Measurements from ENCODE around the gene RAP1GDS1.
A peak's percentile ranks its signal among the peaks of the same experiment; 100 is the strongest.

The RAP1GDS1 gene

DNA sequence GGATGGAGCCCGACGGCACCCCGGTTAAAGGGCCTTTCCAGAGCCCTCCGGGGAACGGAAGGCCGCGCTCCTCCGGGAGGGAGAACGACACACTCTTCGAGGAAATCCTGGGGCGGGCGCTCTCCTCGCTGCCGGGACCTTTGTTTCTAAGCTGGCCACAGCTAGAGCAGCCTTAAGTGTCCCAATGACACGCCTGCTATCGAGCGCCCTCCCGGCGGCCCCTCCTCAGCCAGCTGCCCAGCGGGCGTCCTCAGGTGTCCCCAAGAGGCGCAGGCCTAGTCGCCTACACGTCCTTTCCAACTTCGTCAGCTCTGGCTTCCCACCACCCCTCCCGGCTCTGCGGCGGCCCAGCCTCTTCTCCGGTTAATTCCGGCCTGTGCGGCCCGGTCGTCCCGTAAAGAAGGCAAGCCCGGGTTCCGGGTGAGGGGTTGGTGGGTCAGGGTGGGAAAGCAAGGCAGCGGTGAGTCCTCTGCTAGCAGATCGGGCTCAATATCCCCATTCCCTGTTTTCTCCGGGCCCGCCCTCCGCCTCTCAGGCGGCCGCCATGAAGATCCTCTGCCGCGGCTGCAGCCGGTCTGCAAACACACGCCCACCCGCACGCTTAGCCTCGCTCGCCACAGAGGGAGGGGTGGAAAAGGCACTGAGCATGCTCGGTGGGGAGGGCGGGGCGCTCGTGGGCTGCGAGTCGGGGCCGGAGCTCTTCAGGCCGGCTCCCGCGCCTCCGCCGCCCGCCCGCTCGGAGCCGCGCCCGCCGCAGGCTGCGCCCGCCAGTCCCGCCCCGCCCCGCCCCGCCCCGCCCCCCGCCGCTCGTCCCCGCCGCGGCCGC lies at the start of gene RAP1GDS1:
RAP1GDS1 (plus strand) TSS at position 806 of the 826 bp plus-strand sequence. CDS start 182 bp downstream, outside the sequence.
- Histone ChIP-seq H3K36me3 (ENCODE audit: insufficient read depth, low read length) (no peaks in the 10 kb centered on the region), H3K9ac (ENCODE audit: low read depth, low read length) (peak within 1 kb of the TSS; percentile 94), H3K9me3 (ENCODE audit: control insufficient read depth, insufficient read depth, low read length) (no peaks in the 10 kb centered on the region), H3K4me1 (ENCODE audit: insufficient read depth, low read length) (peaks cover 6% of the 10 kb centered on the region; the same call in 1 of the 2 replicates)

DNA sequence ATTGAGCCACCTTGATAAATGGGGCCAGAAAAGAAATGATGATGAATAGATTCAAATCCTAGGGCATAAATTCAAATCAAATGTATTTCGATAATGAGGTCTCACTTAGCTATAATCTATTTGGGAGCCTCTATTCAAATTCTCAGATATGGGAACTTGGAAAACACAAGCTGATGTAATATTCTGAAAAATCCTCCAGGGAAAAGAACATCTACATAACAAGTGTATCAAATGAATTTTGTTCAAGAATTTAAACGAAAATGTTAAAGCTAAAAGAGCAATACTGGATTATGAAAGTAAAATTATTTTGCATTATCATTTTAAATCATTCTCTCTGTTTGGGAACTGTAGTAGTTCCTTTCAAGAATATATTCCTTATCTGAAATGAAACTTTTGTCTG lies 38.9 kb upstream of the RAP1GDS1 start:
- no peaks in the 10 kb centered on the region for H3K36me3 ChIP-seq (ENCODE audit: insufficient read depth, low read length)
- H3K9me3 ChIP-seq (ENCODE audit: control insufficient read depth, insufficient read depth, low read length), result no peaks in the 10 kb centered on the region
- no peaks in the 10 kb centered on the region for H3K4me1 ChIP-seq (ENCODE audit: insufficient read depth, low read length)
- H3K9ac ChIP-seq (ENCODE audit: low read depth, low read length), result no peak overlapping the region

DNA sequence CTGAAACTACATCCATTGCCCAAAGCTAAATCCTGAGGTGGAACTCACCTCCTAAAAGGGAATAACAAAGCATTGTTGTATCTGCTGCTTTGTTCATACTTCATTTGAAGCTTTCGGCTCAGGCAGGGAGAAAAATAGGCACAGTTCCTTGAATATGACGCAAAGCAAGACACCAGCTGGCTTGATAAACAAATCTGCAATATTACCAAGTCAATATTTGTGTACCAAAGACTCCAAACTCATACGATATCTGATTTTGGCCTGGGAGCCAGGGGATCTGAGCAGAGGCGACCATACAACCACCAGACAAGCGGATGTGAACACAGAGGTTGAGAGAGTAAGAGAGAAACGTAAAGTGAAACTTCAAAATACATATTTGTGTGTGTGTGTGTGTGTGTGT lies 34.8 kb upstream of the RAP1GDS1 start:
- Histone ChIP-seq H3K9me3 (ENCODE audit: control insufficient read depth, insufficient read depth, low read length) (no peaks in the 10 kb centered on the region), H3K9ac (ENCODE audit: low read depth, low read length) (no peak overlapping the region), H3K36me3 (ENCODE audit: insufficient read depth, low read length) (no peaks in the 10 kb centered on the region), H3K4me1 (ENCODE audit: insufficient read depth, low read length) (no peaks in the 10 kb centered on the region)

DNA sequence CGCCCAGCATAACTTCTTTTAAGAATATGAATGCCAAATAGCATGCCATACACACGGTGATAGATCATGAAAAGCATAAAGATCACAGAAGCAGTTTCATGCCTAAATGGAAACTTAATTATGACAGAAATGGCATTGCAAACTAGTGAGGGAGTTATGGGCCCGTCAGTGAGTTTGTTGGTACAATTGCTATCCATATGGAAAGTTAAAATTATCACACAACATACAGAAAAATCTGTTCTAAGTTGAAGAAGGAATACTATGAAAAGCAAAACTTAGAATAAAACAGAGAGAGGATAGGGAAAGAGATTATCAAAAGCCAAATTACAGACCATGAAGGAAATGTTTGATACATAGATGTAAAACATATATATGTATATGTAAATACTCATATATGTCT lies 30.2 kb upstream of the RAP1GDS1 start:
- H3K4me1 ChIP-seq (ENCODE audit: insufficient read depth, low read length), result no peaks in the 10 kb centered on the region
- no peaks in the 10 kb centered on the region for H3K9me3 ChIP-seq (ENCODE audit: control insufficient read depth, insufficient read depth, low read length)
- H3K36me3 ChIP-seq (ENCODE audit: insufficient read depth, low read length), result no peaks in the 10 kb centered on the region
- H3K9ac ChIP-seq (ENCODE audit: low read depth, low read length), result no peak overlapping the region

DNA sequence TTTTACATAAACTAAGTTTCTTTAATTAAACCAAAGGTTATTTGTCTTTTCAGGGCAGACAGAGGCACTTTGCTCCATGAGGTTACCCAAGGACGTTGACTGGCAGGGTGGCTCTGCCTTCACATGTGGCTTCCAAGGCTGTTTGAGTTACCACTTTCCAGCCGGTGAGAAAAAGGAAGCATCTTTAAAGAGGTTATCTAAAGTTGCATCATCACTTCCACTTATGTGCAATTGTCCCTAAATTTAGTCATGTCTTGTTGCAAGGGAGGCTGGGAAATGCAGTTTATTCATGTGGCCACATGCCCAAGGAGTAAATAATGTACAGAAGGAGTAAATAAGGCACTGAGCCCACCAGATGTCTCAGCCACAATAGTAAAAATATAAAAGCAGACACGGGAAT lies 29.0 kb upstream of the RAP1GDS1 start:
- no peaks in the 10 kb centered on the region for H3K4me1 ChIP-seq (ENCODE audit: insufficient read depth, low read length)
- H3K9ac ChIP-seq (ENCODE audit: low read depth, low read length), result no peak overlapping the region
- H3K36me3 ChIP-seq (ENCODE audit: insufficient read depth, low read length), result no peaks in the 10 kb centered on the region
- no peaks in the 10 kb centered on the region for H3K9me3 ChIP-seq (ENCODE audit: control insufficient read depth, insufficient read depth, low read length)

GRCh38 chr4:98237204-98237603 lies 24.0 kb upstream of the RAP1GDS1 start:
- Histone ChIP-seq H3K9me3 (ENCODE audit: control insufficient read depth, insufficient read depth, low read length) (no peaks in the 10 kb centered on the region), H3K9ac (ENCODE audit: low read depth, low read length) (no peak overlapping the region), H3K4me1 (ENCODE audit: insufficient read depth, low read length) (no peaks in the 10 kb centered on the region), H3K36me3 (ENCODE audit: insufficient read depth, low read length) (no peaks in the 10 kb centered on the region)

GRCh38 chr4:98242063-98242462 lies 19.1 kb upstream of the RAP1GDS1 start:
- no peaks in the 10 kb centered on the region for H3K9me3 ChIP-seq (ENCODE audit: control insufficient read depth, insufficient read depth, low read length)
- no peaks in the 10 kb centered on the region for H3K4me1 ChIP-seq (ENCODE audit: insufficient read depth, low read length)
- H3K36me3 ChIP-seq (ENCODE audit: insufficient read depth, low read length), result no peaks in the 10 kb centered on the region
- no peak overlapping the region for H3K9ac ChIP-seq (ENCODE audit: low read depth, low read length)

- no peaks in the 10 kb centered on the region for H3K36me3 ChIP-seq (ENCODE audit: insufficient read depth, low read length)
- H3K9me3 ChIP-seq (ENCODE audit: control insufficient read depth, insufficient read depth, low read length), result no peaks in the 10 kb centered on the region
- H3K4me1 ChIP-seq (ENCODE audit: insufficient read depth, low read length), result no peaks in the 10 kb centered on the region
- H3K9ac ChIP-seq (ENCODE audit: low read depth, low read length), result no peak overlapping the region
Measured at GRCh38 chr4:98242538-98242937, 18.6 kb upstream of the RAP1GDS1 start.

DNA sequence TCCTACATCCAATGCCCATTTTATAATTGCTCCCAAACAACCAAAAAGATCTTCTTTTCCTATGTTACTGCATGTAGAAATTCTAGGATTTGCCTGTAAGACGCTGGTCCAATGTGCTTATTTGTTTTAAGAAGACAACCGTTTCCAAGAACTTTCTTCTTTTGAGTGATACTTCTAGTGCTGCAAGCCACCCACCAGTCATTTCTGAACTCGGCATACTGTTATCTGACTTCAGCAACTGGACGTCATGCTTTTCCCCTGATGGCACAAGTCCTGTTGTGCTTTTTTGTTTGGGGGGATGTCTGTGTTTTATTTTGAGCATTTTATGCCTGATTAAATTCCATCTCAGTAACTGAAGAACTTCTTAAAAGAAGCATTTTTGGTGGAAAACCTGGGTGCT lies 16.0 kb upstream of the RAP1GDS1 start:
- Histone ChIP-seq H3K36me3 (ENCODE audit: insufficient read depth, low read length) (no peaks in the 10 kb centered on the region), H3K9ac (ENCODE audit: low read depth, low read length) (no peak overlapping the region), H3K9me3 (ENCODE audit: control insufficient read depth, insufficient read depth, low read length) (no peaks in the 10 kb centered on the region), H3K4me1 (ENCODE audit: insufficient read depth, low read length) (no peaks in the 10 kb centered on the region)

DNA sequence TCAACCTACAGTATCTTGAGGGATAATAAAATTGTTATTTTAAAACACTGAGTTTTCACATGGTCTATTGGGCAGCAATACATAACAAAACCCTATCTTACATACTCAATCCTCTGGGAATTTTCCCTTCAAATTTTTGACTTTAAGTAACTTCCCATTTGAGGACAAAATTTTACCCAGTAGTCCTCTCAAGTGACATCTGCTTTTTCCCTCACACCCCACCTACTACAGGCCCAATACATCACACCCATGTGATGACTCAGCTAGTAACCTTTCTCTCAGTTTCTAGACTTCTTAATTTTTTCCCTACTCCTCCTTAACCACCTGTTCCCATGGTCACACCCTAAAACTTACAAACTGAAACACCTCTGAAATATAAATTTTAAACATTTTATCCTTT lies 12.2 kb upstream of the RAP1GDS1 start:
- no peaks in the 10 kb centered on the region for H3K9me3 ChIP-seq (ENCODE audit: control insufficient read depth, insufficient read depth, low read length)
- no peak overlapping the region for H3K9ac ChIP-seq (ENCODE audit: low read depth, low read length)
- no peaks in the 10 kb centered on the region for H3K4me1 ChIP-seq (ENCODE audit: insufficient read depth, low read length)
- H3K36me3 ChIP-seq (ENCODE audit: insufficient read depth, low read length), result no peaks in the 10 kb centered on the region

GRCh38 chr4:98249831-98250230 lies 11.4 kb upstream of the RAP1GDS1 start:
- Histone ChIP-seq H3K9ac (ENCODE audit: low read depth, low read length) (no peak overlapping the region), H3K4me1 (ENCODE audit: insufficient read depth, low read length) (no peaks in the 10 kb centered on the region), H3K9me3 (ENCODE audit: control insufficient read depth, insufficient read depth, low read length) (no peaks in the 10 kb centered on the region), H3K36me3 (ENCODE audit: insufficient read depth, low read length) (no peaks in the 10 kb centered on the region)

DNA sequence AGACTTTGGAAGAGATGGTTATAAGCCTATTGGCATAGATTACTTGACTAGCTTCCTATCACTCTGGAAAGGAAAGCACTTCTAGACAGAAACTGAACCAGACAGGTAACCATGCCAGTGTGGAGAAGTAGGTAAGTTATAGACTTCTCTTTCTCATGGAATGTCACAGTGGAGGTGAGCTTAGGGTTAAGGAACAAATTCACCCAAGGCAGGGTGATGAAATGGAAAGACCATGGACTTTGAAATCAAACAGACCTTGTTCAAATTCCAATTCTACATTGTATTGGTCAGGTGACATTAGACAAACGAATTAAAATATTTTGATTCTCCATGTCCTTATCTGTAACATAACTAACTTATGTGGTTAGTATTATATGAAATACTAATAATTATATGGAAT lies 7.7 kb upstream of the RAP1GDS1 start:
- no peaks in the 10 kb centered on the region for H3K9me3 ChIP-seq (ENCODE audit: control insufficient read depth, insufficient read depth, low read length)
- H3K36me3 ChIP-seq (ENCODE audit: insufficient read depth, low read length), result no peaks in the 10 kb centered on the region
- H3K4me1 ChIP-seq (ENCODE audit: insufficient read depth, low read length), result no peaks in the 10 kb centered on the region
- H3K9ac ChIP-seq (ENCODE audit: low read depth, low read length), result no peak overlapping the region

DNA sequence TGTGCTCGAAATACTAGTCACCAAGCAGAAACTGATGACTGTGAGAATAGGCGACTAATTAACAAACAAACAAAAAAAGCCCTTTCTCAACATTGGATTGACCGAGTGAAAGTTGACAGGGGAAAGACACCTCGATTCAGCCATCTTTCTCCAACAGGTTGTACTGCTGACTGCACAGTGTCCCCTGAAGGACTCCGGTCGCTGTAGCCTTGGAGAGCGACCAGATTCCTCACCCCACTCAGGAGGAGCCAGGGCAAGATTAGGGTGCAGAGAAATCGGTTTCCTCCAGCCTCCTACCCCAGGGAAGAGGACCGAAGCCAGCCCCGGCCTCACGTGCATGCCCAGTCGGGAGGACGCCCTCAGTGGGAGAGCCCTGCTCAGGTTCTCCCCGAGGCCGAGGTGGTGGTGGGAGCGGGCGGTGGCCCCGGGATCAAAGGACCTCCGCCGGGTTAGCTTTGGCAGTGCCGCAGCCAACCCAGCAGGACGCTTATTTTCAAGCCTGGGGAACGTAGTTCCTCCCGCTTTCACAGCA lies 1.1 kb upstream of the RAP1GDS1 start:
- peaks cover 6% of the 10 kb centered on the region; the same call in 1 of the 2 replicates for H3K4me1 ChIP-seq (ENCODE audit: insufficient read depth, low read length)
- peak overlapping the region; percentile 93 for H3K9ac ChIP-seq (ENCODE audit: low read depth, low read length)
- no peaks in the 10 kb centered on the region for H3K9me3 ChIP-seq (ENCODE audit: control insufficient read depth, insufficient read depth, low read length)
- H3K36me3 ChIP-seq (ENCODE audit: insufficient read depth, low read length), result no peaks in the 10 kb centered on the region

DNA sequence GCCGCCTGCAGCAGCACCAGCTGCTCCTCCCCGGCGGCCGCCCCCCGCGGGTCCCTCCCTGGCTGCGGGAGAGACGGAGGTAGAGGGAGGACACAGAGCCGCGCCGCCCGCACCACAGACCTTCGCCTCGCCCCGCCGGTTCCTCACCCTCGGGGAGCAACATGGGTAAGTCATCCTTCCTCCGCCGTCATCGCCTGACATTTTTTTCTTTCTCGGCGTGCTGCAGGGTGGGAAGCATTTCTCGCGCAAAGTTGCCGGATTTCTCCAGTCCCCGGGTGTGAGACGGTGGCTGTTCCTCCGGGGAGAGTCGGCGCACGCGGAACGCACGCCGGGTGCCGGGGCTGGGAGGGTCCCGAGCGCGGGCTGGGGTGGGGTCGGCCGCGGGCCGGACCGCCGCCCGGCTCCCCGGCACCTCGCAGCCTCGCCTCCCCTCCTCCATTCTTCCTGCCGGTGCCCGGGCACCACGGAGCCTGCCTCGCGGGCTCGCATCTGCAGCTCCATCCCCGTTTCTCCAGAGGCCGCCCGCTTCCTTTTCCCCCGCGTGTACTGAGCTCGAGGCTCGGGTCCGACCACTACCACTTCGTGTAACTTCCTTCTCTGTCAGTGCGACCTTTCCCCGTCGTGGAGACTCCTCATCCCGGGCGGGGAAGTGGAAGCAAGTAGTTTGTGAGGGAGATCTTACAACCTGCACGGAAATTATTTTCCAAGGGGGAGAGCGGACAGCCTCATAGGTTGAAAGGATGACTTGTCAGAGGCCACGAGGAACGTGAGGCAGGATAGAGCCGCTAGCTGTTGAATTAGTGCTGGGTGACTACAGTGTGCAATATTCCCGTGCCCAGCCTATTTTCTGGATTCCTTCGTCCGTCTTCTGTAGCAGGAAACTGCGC lies 464 bp downstream of the RAP1GDS1 start:
- H3K4me1 ChIP-seq (ENCODE audit: insufficient read depth, low read length), result peaks cover 6% of the 10 kb centered on the region; the same call in 1 of the 2 replicates
- H3K36me3 ChIP-seq (ENCODE audit: insufficient read depth, low read length), result no peaks in the 10 kb centered on the region
- H3K9ac ChIP-seq (ENCODE audit: low read depth, low read length), result peak overlapping the region; percentile 94
- no peaks in the 10 kb centered on the region for H3K9me3 ChIP-seq (ENCODE audit: control insufficient read depth, insufficient read depth, low read length)

All from ES-I3 (cell line).